Ovary (tissue), 9 donors: ENCODE measurements around the gene DDX3X. TPM values are rescaled to one million over a fixed set of nuclear protein-coding genes. Genes with fewer than 3 reads are reported as not detected.

Experiments
- DNase-seq, 5 donors: peaks; one replicate each; pipeline ENCODE4 v3.0.0-alpha.2; 2019 to 2020
- H3K27ac ChIP-seq, 2 donors: fragments of 200-600 bp; one replicate each; pipeline versions ENCODE4 v1.5.1 to v1.8.0; 2019 to 2022
- H3K27me3 ChIP-seq: fragments of 200-600 bp; one replicate; pipeline ENCODE4 v1.8.0; 2022
- H3K36me3 ChIP-seq: fragments of 200-600 bp; sonication (generic); one replicate; pipeline ENCODE4 v1.5.1; 2019
- H3K4me1 ChIP-seq: one replicate; pipeline ENCODE4 v1.8.1; 2013; ENCODE audit warnings: mild to moderate bottlenecking, moderate library complexity; ENCODE audit not compliant: insufficient read depth
- H3K4me3 ChIP-seq: fragments of 200-600 bp; sonication (generic); one replicate; pipeline ENCODE4 v1.5.1; 2017
- H3K9me3 ChIP-seq, 2 donors: fragments of 200-600 bp in 1 of 2; sonication (generic) in 1 of 2; one replicate each; pipeline versions ENCODE4 v1.5.1 to v1.8.1; 2013 to 2019; ENCODE audit warnings: mild to moderate bottlenecking in 1 of 2, moderate library complexity in 1 of 2
- EP300 ChIP-seq: sonication (generic); formaldehyde crosslinking; IDR thresholded peaks from one replicate; pipeline ENCODE4 v1.6.1; 2017; ENCODE audit warnings: antibody characterized with exemption
- POLR2A ChIP-seq: fragments of 450-650 bp; IDR thresholded peaks from one replicate; pipeline ENCODE4 v1.6.1; 2017; ENCODE audit warnings: antibody characterized with exemption, mild to moderate bottlenecking, moderate library complexity
- WGBS, 3 donors: extraction: QIAGEN DNeasy Blood & Tissue Kit in 1 of 3; methylation state at CpG; one replicate each; pipeline versions ENCODE4 v1.1.5 to v1.1.7; 2013 to 2017; 5-methylcytosine and 5-hydroxymethylcytosine counted together
- intact Hi-C, 4 donors: fragments of 100-400 bp; cut with DNase I; formaldehyde crosslinking; loops; one replicate each; pipeline versions ENCODE4 v1.11.0 to v1.15.1; 2022 to 2023
- polyA plus RNA-seq, 2 donors: library from polyadenylated mRNA; stranded (reverse); fragments of 200-250 nt in 1 of 2; fragments of 350-450 nt in 1 of 2; fragmentation: Illumina TruSeq in 1 of 2; extraction: RNeasy Lipid Tissue Mini Kit (QIAGEN cat#74804) in 1 of 2; gene quantifications; one replicate each; pipeline ENCODE4 v1.2.3, GENCODE V29; 2013 to 2014
- total RNA-seq, 7 donors: library from RNA; depleted of rRNA in 2 of 7; stranded (reverse); fragments of >200 nt in 2 of 7; fragmentation: NEBNext Ultra II Directional in 3 of 7; extraction: Animal tissue kit (Norgen Biotek cat#: 25700) in 3 of 7; gene quantifications; one replicate each; pipeline versions ENCODE4 v1.1.0 to v1.2.4, GENCODE V29; 2016 to 2023
- TF ChIP-seq, protein P1 (sequence below), 3 donors: fragments of 450-650 bp in 2 of 3; fragments of 200-600 bp in 1 of 3; IDR thresholded peaks; one replicate each; pipeline versions ENCODE4 v1.5.1 to v1.8.0; 2016 to 2022; ENCODE audit warnings: antibody characterized with exemption in 3 of 3, mild to moderate bottlenecking in 1 of 3
- donor health status: DM: no; HTN: no; CAD: no; lungs with moderate emphysema.
- donor health status: DM: no; HTN: no; CAD: no.
- donor health status: Bipolar disorder and iron deficiency.
- donor health status: DM: yes; HTN: yes; CAD: no.
- donor health status: DM: no; HTN: no; CAD: no.
- donor health status: DM: yes; HTN: yes; CAD: no.

Gene DDX3X
- total and polyA plus RNA-seq, 9 donors, result 106 to 329 (median 248) TPM

DNA sequence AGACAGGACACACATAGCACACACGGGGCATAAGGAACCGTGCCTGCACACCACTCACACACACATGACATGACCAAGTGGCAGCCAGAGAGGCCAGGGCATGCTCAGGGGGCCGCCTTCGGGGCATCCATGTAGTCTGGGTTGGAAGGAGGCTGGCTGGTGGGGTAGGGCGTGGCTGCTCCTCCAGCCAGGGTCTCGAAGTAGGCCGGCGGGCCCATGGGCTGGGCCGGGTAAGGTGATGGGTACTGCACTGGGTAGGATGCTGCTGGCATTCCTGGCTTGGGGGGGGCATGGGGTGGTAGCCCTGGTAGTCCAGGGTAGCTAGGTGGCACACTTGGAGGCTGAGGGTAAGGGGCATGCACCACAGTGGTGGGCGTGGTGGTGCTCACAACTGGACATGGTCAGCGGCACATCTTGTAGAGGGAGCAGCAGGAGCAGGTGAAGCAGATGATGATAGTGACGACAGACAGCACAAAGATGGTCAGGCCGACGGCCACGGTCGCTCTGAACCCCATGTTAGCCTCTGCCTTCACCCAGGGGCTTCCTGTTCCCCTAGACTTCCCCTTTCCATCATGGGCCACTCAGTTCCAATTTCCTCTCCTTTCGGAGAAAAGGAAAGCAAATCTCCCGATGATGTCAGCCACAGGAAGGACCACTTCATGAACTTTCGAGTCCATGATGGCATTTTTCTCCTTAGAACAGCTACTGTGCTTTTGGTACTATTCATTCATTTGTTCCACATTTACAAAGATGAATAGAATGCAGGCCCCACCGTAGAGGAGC, 10.9 kb upstream of the DDX3X start:
- H3K9me3 ChIP-seq, result no peaks in the 10 kb centered on the region
- no peaks in the 10 kb centered on the region for H3K4me1 ChIP-seq
- no peak for DNase-seq
- H3K4me3 ChIP-seq, result no peak overlapping the region
- WGBS, 3 donors, result 92 to 96% (median 95%) methylated on average over 20 of the region's 20 CpGs
- no peaks in the 10 kb centered on the region for H3K27me3 ChIP-seq
- H3K27ac ChIP-seq, result no peak overlapping the region
- intact Hi-C loops, result no loop called here
- H3K36me3 ChIP-seq, result no peaks in the 10 kb centered on the region
- TF ChIP-seq EP300, result no peak
- TF ChIP-seq, protein P1, sequence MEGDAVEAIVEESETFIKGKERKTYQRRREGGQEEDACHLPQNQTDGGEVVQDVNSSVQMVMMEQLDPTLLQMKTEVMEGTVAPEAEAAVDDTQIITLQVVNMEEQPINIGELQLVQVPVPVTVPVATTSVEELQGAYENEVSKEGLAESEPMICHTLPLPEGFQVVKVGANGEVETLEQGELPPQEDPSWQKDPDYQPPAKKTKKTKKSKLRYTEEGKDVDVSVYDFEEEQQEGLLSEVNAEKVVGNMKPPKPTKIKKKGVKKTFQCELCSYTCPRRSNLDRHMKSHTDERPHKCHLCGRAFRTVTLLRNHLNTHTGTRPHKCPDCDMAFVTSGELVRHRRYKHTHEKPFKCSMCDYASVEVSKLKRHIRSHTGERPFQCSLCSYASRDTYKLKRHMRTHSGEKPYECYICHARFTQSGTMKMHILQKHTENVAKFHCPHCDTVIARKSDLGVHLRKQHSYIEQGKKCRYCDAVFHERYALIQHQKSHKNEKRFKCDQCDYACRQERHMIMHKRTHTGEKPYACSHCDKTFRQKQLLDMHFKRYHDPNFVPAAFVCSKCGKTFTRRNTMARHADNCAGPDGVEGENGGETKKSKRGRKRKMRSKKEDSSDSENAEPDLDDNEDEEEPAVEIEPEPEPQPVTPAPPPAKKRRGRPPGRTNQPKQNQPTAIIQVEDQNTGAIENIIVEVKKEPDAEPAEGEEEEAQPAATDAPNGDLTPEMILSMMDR (IDR thresholded peaks at IDR 0.05), result no peak

- no peaks in the 10 kb centered on the region for H3K4me1 ChIP-seq
- no peak overlapping the region for H3K27ac ChIP-seq
- 90 to 97% (median 90%) methylated on average over 4 of the region's 4 CpGs for WGBS, 3 donors
- no peaks in the 10 kb centered on the region for H3K9me3 ChIP-seq
- no peak overlapping the region for H3K4me3 ChIP-seq
- no peaks in the 10 kb centered on the region for H3K27me3 ChIP-seq
- intact Hi-C loops, result no loop called here
- TF ChIP-seq EP300 (no peak), POLR2A (no peak)
- TF ChIP-seq, protein P1 (IDR thresholded peaks at IDR 0.05), result no peak
- H3K36me3 ChIP-seq, result no peaks in the 10 kb centered on the region
- no peak for DNase-seq
Measured at GRCh38 chrX:41326431-41326830, 7.5 kb upstream of the DDX3X start.

DNA sequence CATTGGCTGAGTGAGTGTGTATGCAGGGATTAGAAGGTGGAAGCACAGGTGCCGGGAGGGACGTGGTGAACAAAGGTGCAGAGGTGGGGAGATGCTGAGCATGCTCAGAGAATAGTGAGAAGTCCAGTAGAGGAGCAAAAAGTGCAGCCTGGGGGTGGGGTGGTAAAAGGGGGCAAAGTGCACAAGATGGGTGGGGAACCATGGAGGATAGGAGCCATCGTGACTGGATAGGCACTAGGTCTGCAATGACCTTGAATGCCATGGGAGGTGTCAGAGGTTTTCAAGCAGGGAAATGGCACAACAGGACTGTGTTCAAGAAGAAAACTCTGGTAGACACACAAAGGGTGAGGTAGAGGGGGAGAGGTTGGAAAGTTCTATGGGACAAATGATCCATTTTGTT, 6.6 kb upstream of the DDX3X start:
- TF ChIP-seq POLR2A (no peak), EP300 (no peak)
- TF ChIP-seq, protein P1 (IDR thresholded peaks at IDR 0.05), result no peak
- no peaks in the 10 kb centered on the region for H3K36me3 ChIP-seq
- no peak overlapping the region for H3K27ac ChIP-seq
- no peak for DNase-seq
- no peaks in the 10 kb centered on the region for H3K9me3 ChIP-seq
- intact Hi-C loops, result no loop called here
- H3K4me3 ChIP-seq, result no peak overlapping the region
- WGBS, 3 donors, result 86 to 87% (median 87%) methylated on average over 3 of the region's 3 CpGs
- no peaks in the 10 kb centered on the region for H3K4me1 ChIP-seq
- no peaks in the 10 kb centered on the region for H3K27me3 ChIP-seq

- H3K27me3 ChIP-seq, result no peaks in the 10 kb centered on the region
- 94 to 96% (median 95%) methylated on average over 3 of the region's 3 CpGs for WGBS, 3 donors
- H3K36me3 ChIP-seq, result no peaks in the 10 kb centered on the region
- no peak overlapping the region for H3K27ac ChIP-seq
- no peaks in the 10 kb centered on the region for H3K4me1 ChIP-seq
- H3K4me3 ChIP-seq, result no peak overlapping the region
- DNase-seq, result no peak
- intact Hi-C loops, result no loop called here
- no peaks in the 10 kb centered on the region for H3K9me3 ChIP-seq
- TF ChIP-seq POLR2A (no peak), EP300 (no peak)
- TF ChIP-seq, protein P1 (IDR thresholded peaks at IDR 0.05), result no peak
Measured at GRCh38 chrX:41329101-41329500, 4.9 kb upstream of the DDX3X start.
